Thymus (tissue), 11 donors: ENCODE measurements around the gene TPCN1. TPM values are rescaled to one million over a fixed set of nuclear protein-coding genes. Genes with fewer than 3 reads are reported as not detected.

Experiments used
- DNase-seq, 9 donors: peaks; one replicate each; pipeline ENCODE4 v3.0.0-alpha.2; 2013; ENCODE audit warnings: low spot score in 9 of 9, low read depth in 6 of 9, missing footprints in 1 of 9
- H3K27ac ChIP-seq, 2 donors: one replicate each; pipeline ENCODE4 v1.5.1; 2013; ENCODE audit warnings: control low read depth in 1 of 2, low read depth in 1 of 2, low read length in 1 of 2, mild to moderate bottlenecking in 1 of 2, moderate library complexity in 1 of 2
- H3K27me3 ChIP-seq, 2 donors: one replicate each; pipeline ENCODE4 v1.5.1; 2013; ENCODE audit warnings: low read length in 1 of 2; ENCODE audit not compliant: control insufficient read depth in 2 of 2, insufficient read depth in 1 of 2
- H3K36me3 ChIP-seq, 2 donors: one replicate each; pipeline ENCODE4 v1.5.1; 2013; ENCODE audit warnings: low read length in 1 of 2, mild to moderate bottlenecking in 1 of 2, moderate library complexity in 1 of 2; ENCODE audit not compliant: control insufficient read depth in 2 of 2, insufficient read depth in 2 of 2
- H3K4me1 ChIP-seq, 2 donors: one replicate each; pipeline ENCODE4 v1.5.1; 2013; ENCODE audit warnings: low read length in 2 of 2; ENCODE audit not compliant: control insufficient read depth in 2 of 2, insufficient read depth in 2 of 2
- H3K4me3 ChIP-seq, 2 donors: one replicate each; pipeline ENCODE4 v1.5.1; 2013; ENCODE audit warnings: low read length in 2 of 2, control low read depth in 1 of 2, mild to moderate bottlenecking in 1 of 2
- H3K9me3 ChIP-seq, 2 donors: one replicate each; pipeline ENCODE4 v1.5.1; 2013; ENCODE audit warnings: low read length in 1 of 2, mild to moderate bottlenecking in 1 of 2; ENCODE audit not compliant: control insufficient read depth in 2 of 2, insufficient read depth in 1 of 2
- WGBS: extraction: QIAGEN DNeasy Blood & Tissue Kit; methylation state at CpG from one replicate; pipeline ENCODE4 v1.1.7; 2013; 5-methylcytosine and 5-hydroxymethylcytosine counted together
- polyA plus RNA-seq: library from polyadenylated mRNA; stranded (reverse); fragments of 200-250 nt; gene quantifications from one replicate; pipeline ENCODE4 v1.2.3, GENCODE V29; 2013
- total RNA-seq: library from RNA; stranded (reverse); fragments of 120-200 nt; gene quantifications from one replicate; pipeline ENCODE4 v1.2.4, GENCODE V29; 2013
- donor health status: healthy.

Gene TPCN1
- total and polyA plus RNA-seq, 2 donors: 4.2 to 16.7 TPM

DNA sequence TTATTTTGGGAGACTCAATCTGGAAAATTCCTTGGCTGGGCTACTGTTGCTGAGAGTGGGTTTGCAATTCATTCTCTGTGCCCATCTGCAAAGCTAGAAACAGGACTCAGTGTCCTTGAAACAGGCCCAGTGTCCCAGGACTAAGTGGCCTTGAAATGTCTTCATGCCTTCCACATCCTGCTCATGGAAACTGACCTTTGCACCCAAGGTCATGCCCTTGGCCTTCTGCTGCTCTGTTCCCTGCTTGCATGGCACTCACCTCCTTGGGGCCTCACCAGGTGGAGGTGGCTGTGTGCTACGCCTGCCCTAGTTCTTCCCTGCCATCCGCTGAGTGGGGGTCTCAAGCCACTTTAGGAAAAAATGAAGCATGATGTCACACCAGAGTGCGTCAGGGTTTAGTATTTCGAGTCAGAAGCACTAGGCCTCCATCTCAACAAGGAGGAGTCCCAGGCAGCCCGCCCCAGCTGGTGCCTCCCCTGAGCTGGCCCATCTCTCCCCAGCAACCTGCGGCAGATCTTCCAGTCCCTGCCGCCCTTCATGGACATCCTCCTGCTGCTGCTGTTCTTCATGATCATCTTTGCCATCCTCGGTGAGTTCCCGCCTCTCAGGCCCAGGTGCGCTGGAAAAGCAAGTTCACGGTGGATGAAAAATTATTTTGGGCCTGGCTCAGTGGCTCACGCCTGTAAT, 48.1 kb downstream of the TPCN1 start:
- Histone ChIP-seq H3K27me3 (no peaks in the 10 kb centered on the region), H3K4me1 (peaks cover 2 to 13% of the 10 kb centered on the region in 2 donors), H3K36me3 (peaks cover 13 to 19% of the 10 kb centered on the region in 2 donors), H3K4me3 (no peak overlapping the region), H3K27ac (no peak overlapping the region), H3K9me3 (peaks cover 0 to 1% of the 10 kb centered on the region in 2 donors)
- no peak for DNase-seq
- 98% methylated on average over 12 of the region's 12 CpGs for WGBS

DNA sequence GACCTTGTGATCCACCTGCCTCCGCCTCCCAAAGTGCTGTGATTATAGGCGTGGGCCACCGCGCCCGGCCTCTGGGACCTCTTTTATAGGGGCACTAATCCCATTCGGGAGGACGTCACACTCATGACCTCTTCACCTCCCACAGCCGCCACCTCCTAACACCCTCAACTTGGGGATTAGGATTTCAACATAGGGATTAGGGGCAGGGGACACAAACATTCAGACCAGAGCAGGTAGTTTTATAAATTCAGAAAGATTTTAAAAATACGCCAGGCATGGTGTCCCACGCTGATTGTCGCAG, 49.4 kb downstream of the TPCN1 start:
- no peak overlapping the region for H3K27ac ChIP-seq
- no peak for DNase-seq
- peaks cover 0 to 1% of the 10 kb centered on the region in 2 donors for H3K9me3 ChIP-seq
- H3K27me3 ChIP-seq: no peaks in the 10 kb centered on the region
- WGBS: 98% methylated on average over 11 of the region's 11 CpGs
- H3K4me1 ChIP-seq: peaks cover 2 to 13% of the 10 kb centered on the region in 2 donors
- H3K36me3 ChIP-seq: peaks cover 13 to 19% of the 10 kb centered on the region in 2 donors
- H3K4me3 ChIP-seq: no peak overlapping the region

DNA sequence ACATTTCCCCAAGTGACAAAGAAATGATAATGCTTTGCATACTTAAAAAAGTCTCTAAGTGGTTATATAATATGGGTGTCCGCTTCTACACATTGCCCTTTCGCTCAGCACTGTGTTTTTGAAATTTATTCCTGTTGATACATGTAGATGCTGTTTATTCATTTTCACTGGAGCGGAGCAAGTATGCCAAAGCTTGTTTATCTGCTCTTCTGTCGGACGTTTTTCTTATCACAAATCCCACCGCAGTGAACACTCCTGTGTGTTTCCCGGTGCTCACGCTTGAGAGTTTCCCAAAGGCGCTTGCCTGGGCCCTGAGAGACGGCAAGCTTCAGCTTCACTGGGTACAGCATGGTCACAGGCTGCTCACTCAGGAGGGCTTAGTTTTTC, 50.2 kb downstream of the TPCN1 start:
- H3K36me3 ChIP-seq: peaks cover 9 to 19% of the 10 kb centered on the region in 2 donors
- H3K27ac ChIP-seq: peak overlapping the region in 1 of 2 donors; percentile 46
- no peak overlapping the region for H3K4me3 ChIP-seq
- WGBS: 94% methylated on average over 10 of the region's 10 CpGs
- no peaks in the 10 kb centered on the region for H3K27me3 ChIP-seq
- H3K4me1 ChIP-seq: peaks cover 2 to 13% of the 10 kb centered on the region in 2 donors
- peaks cover 0 to 1% of the 10 kb centered on the region in 2 donors for H3K9me3 ChIP-seq
- no peak for DNase-seq

DNA sequence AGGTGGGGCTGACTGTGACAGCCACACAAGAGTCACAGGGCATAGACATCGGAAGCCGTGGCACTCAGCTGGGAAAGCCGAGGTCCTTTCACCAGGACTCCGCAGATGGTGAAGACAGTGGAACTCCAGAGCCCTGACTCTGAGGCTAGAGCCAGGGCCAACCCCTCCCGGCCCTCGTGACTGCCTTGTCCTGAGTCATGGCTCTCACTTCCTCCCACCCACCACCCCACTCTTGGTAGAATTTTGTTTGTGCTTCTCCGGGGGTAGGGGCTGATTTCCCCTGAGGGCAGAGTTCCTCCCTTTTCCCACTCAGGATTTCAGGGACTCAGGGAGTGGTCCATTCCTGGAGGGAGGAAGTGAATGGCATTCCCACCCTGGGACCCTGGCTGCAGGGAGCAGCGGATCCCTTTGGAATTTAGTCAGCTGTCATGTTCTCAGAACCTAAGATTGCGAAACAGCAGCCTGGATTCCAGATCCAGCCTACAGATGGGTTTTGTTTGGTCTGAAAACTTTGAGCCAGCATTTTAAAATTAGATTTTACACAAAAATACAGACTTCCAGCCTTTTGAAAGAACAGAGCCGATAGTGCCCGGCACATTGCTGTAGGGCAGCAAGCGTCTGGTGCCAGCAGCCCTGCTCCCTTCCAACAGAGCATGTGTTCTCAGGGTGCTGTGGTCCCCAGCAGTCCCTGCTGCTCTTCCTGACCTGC, 50.7 kb downstream of the TPCN1 start:
- Histone ChIP-seq H3K9me3 (peaks cover 0 to 1% of the 10 kb centered on the region in 2 donors), H3K27ac (peak overlapping the region in 1 of 2 donors; percentile 46), H3K4me3 (no peak overlapping the region), H3K27me3 (no peaks in the 10 kb centered on the region), H3K36me3 (peaks cover 9 to 24% of the 10 kb centered on the region in 2 donors), H3K4me1 (peaks cover 2 to 13% of the 10 kb centered on the region in 2 donors)
- WGBS: 92% methylated on average over 12 of the region's 12 CpGs
- no peak for DNase-seq

DNA sequence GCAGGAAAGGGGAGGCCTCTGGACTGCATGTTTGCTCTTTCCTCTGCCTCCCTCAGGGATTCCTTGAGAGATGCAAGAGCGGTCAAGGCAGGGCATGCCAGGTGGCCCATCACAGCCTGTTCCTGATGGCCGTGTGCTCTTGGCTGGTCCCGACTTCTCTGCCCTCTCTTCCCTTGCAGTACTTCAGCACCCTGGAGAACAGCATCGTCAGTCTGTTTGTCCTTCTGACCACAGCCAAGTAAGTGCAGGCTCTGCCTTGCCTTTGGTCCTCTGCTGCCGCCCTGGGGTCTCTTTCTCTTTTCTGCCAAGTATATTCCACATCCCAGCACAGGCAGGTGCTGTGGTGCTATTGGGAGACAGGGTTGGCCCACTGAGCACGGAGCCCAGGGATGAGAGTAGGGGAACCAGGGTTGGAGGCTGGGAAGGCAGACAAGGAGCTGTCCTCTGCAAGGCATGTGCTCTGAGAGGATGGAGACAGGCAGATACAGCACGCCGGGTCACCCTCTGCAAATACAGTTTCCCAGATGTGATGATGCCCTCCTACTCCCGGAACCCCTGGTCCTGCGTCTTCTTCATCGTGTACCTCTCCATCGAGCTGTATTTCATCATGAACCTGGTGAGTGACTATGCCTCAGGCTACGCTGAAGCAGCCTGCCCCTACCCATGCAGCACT, 51.9 kb downstream of the TPCN1 start:
- H3K4me3 ChIP-seq: no peak overlapping the region
- DNase-seq: no peak
- peaks cover 0 to 1% of the 10 kb centered on the region in 2 donors for H3K9me3 ChIP-seq
- 97% methylated on average over 13 of the region's 13 CpGs for WGBS
- no peaks in the 10 kb centered on the region for H3K27me3 ChIP-seq
- H3K27ac ChIP-seq: no peak overlapping the region
- H3K4me1 ChIP-seq: peaks cover 10 to 18% of the 10 kb centered on the region in 2 donors
- peaks cover 4 to 28% of the 10 kb centered on the region in 2 donors for H3K36me3 ChIP-seq

DNA sequence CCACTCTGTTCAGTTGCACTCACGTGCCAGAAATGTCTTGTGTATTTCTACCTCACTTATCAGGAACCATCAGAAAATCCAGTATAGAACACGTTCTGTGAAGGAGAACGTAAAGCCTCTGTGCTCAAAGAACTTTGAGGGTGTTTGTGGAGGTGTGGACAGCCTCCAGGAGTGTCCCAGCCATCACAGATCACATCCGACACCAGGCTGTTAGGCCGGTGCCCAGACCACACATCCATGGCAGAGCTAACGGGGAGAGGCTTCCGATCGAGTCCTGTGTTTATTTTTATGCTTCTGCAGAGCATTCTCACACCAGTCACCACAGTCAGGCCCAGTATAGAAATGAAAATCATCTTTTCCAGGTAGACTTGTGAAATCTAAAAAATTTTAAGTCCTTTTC, 53.6 kb downstream of the TPCN1 start:
- no peaks in the 10 kb centered on the region for H3K27me3 ChIP-seq
- 98% methylated on average over 8 of the region's 8 CpGs for whole genome bisulfite sequencing
- H3K36me3 ChIP-seq: peaks cover 4 to 24% of the 10 kb centered on the region in 2 donors
- peaks cover 21 to 28% of the 10 kb centered on the region in 2 donors for H3K4me1 ChIP-seq
- H3K9me3 ChIP-seq: no peaks in the 10 kb centered on the region
- no peak overlapping the region for H3K4me3 ChIP-seq
- DNase-seq: no peak
- no peak overlapping the region for H3K27ac ChIP-seq

DNA sequence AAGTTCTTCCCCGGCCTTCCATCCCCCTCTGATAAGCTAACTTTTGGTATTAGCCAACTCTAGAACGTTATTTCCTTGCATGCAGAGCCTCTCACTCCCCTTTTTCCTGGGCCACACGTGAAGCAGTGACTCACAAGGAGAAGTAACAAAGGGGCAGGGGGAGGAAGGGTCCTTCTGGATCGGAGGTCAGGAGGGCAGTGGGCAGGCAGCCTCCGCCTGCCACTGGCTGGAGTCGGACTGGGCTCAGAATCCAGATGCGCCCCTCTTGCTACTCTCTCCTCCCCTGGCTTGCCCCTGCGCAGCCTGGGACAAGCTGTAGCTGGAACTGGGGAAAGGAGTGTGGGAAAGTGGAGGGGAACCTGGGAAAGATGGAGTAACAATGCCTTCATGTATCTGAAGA, 55.0 kb downstream of the TPCN1 start:
- WGBS: 97% methylated on average over 8 of the region's 8 CpGs
- no peak overlapping the region for H3K27ac ChIP-seq
- H3K4me1 ChIP-seq: peaks cover 19 to 26% of the 10 kb centered on the region in 2 donors
- H3K36me3 ChIP-seq: peaks cover 4 to 24% of the 10 kb centered on the region in 2 donors
- no peaks in the 10 kb centered on the region for H3K27me3 ChIP-seq
- DNase-seq: no peak
- no peak overlapping the region for H3K4me3 ChIP-seq
- H3K9me3 ChIP-seq: no peaks in the 10 kb centered on the region

DNA sequence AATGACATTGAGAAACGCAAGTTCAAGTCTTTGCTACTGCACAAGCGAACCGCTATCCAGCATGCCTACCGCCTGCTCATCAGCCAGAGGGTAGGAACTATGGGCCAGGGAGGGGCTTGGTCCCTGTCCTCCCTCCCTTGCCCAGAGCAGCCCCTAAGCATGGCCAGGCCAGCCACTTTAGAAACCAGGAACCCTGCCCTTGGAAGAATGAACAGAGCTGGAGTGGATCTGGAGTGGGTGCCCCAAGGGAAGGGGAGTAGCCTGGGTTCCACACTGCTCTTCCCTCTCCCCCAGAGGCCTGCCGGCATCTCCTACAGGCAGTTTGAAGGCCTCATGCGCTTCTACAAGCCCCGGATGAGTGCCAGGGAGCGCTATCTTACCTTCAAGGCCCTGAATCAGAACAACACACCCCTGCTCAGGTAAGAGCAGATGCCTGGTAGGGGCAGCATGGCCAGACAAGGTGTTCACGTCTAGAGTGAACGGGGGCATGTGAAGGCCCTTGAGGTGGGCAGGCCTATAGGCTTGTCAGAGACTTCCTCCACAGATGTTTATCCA, 55.8 kb downstream of the TPCN1 start:
- Histone ChIP-seq H3K36me3 (peaks cover 4 to 24% of the 10 kb centered on the region in 2 donors), H3K9me3 (no peaks in the 10 kb centered on the region), H3K4me1 (peaks cover 19 to 22% of the 10 kb centered on the region in 2 donors), H3K27ac (no peak overlapping the region), H3K27me3 (no peaks in the 10 kb centered on the region), H3K4me3 (no peak overlapping the region)
- 98% methylated on average over 10 of the region's 10 CpGs for WGBS
- no peak for DNase-seq

DNA sequence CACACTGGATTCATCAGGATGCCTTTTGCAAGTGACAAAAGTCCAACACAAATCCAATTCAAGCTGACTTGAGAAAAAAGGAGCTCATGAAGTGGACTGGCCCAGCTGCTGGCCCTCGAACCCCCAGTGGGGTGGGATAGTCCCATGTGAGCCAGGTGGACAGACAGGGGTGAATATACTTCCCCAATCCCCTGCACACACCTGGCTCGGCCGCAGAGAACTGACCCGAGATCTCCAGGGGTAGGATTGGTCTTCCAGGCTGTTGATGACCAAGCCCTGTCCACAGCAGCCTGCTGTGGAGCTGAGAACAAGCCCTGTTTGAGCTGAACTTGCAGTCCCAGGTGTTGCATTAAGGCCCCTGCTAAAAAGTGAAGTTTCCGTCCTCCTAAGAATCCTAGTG, 56.2 kb downstream of the TPCN1 start:
- Histone ChIP-seq H3K4me1 (peaks cover 19 to 22% of the 10 kb centered on the region in 2 donors), H3K4me3 (no peak overlapping the region), H3K9me3 (no peaks in the 10 kb centered on the region), H3K27ac (no peak overlapping the region), H3K36me3 (peaks cover 4 to 24% of the 10 kb centered on the region in 2 donors), H3K27me3 (no peaks in the 10 kb centered on the region)
- whole genome bisulfite sequencing: 96% methylated on average over 5 of the region's 5 CpGs
- DNase-seq: no peak
